Cardiac septum (tissue), 1 donor: ENCODE data around the gene SCMH1. TPM values are rescaled to one million over a fixed set of nuclear protein-coding genes. Genes with fewer than 3 reads are reported as not detected.

ENCODE experiments used
- total RNA-seq: library from RNA; stranded (reverse); fragmentation: NEBNext Ultra II Directional; extraction: Animal tissue kit (Norgen Biotek cat#: 25700); gene quantifications from one replicate; pipeline ENCODE4 v1.2.1, GENCODE V29; 2021
- donor health status: DM: no; HTN: no; CAD: no.

SCMH1 gene
- total RNA-seq, 1 donor from 2014 or later: 47.3 TPM

Other genes starting within 250 kb of the SCMH1 start
- 0.30 TPM for gene SLFNL1, start 220.6 kb downstream of the SCMH1 start, total RNA-seq
- 2.0 TPM for gene FOXO6, start 119.1 kb upstream of the SCMH1 start, total RNA-seq
- gene EDN2, start 242.4 kb upstream of the SCMH1 start, total RNA-seq: 1.1 TPM